DLD1 (cell line): ENCODE measurements around the gene NEK1.
"Not testable (repeated sequence)": the region's sequence is repeated elsewhere in the genome, so short reads cannot be mapped to it uniquely, and the experiment has no call there.

ENCODE experiments used
- in situ Hi-C: cut with HindIII; loops from 2 replicates; pipeline ENCODE4 v1.10.0; 2017; ENCODE audit warnings: low sequenced_read_pairs

The NEK1 gene

GRCh38 chr4:169436734-169437133 is 175.6 kb downstream of the NEK1 start:
- in situ Hi-C loops, result loop anchor here (10.0 kb wide), 1 partner anchor 82 kb away; no protein-coding TSS in a partner anchor

GRCh38 chr4:169428376-169428775 is 184.0 kb downstream of the NEK1 start:
- in situ Hi-C loops, result no loop called here

GRCh38 chr4:169427727-169428126 is 184.7 kb downstream of the NEK1 start:
- in situ Hi-C loops, result not testable (repeated sequence)

GRCh38 chr4:169420291-169420690 is 192.1 kb downstream of the NEK1 start:
- in situ Hi-C loops, result no loop called here

- in situ Hi-C loops, result no loop called here
Measured at GRCh38 chr4:169418846-169419245, 193.5 kb downstream of the NEK1 start.

GRCh38 chr4:169417629-169418282 is 194.6 kb downstream of the NEK1 start:
- in situ Hi-C loops, result no loop called here

GRCh38 chr4:169416997-169417396 is 195.4 kb downstream of the NEK1 start:
- in situ Hi-C loops, result no loop called here

- in situ Hi-C loops, result no loop called here
Measured at GRCh38 chr4:169416461-169416860, 195.9 kb downstream of the NEK1 start.

- in situ Hi-C loops, result no loop called here
Measured at GRCh38 chr4:169414913-169415312, 197.5 kb downstream of the NEK1 start.

- in situ Hi-C loops, result no loop called here
Measured at GRCh38 chr4:169412046-169412445, 200.3 kb downstream of the NEK1 start.

GRCh38 chr4:169410839-169411770 is 201.3 kb downstream of the NEK1 start:
- in situ Hi-C loops, result no loop called here

- in situ Hi-C loops, result no loop called here
Measured at GRCh38 chr4:169407217-169407845, 205.1 kb downstream of the NEK1 start.

GRCh38 chr4:169404960-169405359 is 207.4 kb downstream of the NEK1 start:
- in situ Hi-C loops, result no loop called here

GRCh38 chr4:169400832-169401231 is 211.6 kb downstream of the NEK1 start:
- in situ Hi-C loops, result no loop called here

- in situ Hi-C loops, result no loop called here
Measured at GRCh38 chr4:169399976-169400767, 212.2 kb downstream of the NEK1 start.

GRCh38 chr4:169398316-169398715 is 214.1 kb downstream of the NEK1 start:
- in situ Hi-C loops, result no loop called here

- in situ Hi-C loops, result no loop called here
Measured at GRCh38 chr4:169397762-169398161, 214.6 kb downstream of the NEK1 start.

- in situ Hi-C loops, result no loop called here
Measured at GRCh38 chr4:169385376-169385775, 227.0 kb downstream of the NEK1 start.

GRCh38 chr4:169384779-169385178 is 227.6 kb downstream of the NEK1 start:
- in situ Hi-C loops, result no loop called here

- in situ Hi-C loops, result no loop called here
Measured at GRCh38 chr4:169383724-169384123, 228.7 kb downstream of the NEK1 start.

GRCh38 chr4:169379688-169380087 is 232.7 kb downstream of the NEK1 start:
- in situ Hi-C loops, result no loop called here
